ENCODE data around the gene SLC6A17.

SLC6A17 gene

GRCh38 chr1:110170766-110171733, 20.8 kb downstream of the SLC6A17 start:
- no peak overlapping the region for H3K4me3 ChIP-seq (ENCODE audit: low read depth, low read length)
- TF ChIP-seq CTCF (IDR thresholded peaks at IDR 0.05; ENCODE audit: borderline replicate concordance, insufficient read depth, low read depth, low read length), result no peak

DNA sequence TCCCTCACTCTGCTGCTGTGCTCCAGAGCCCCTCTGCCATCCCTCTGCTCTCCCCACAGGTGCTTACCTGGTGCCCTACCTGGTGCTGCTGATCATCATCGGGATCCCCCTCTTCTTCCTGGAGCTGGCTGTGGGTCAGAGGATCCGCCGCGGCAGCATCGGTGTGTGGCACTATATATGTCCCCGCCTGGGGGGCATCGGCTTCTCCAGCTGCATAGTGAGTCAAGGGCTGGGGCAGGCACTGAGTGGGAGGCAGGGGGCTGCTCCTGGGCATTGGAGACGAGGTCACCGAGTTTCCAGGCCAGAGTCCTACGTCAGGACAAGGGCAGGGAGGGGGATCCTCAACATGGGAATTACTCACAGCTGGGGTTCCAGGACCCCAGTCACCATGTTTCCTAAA, 21.7 kb downstream of the SLC6A17 start:
- no peak for TF ChIP-seq CTCF (IDR thresholded peaks at IDR 0.05; ENCODE audit: borderline replicate concordance, insufficient read depth, low read depth, low read length)
- H3K4me3 ChIP-seq (ENCODE audit: low read depth, low read length), result no peak overlapping the region

GRCh38 chr1:110173466-110174105, 23.3 kb downstream of the SLC6A17 start:
- H3K4me3 ChIP-seq (ENCODE audit: low read depth, low read length), result no peak overlapping the region
- no peak for TF ChIP-seq CTCF (IDR thresholded peaks at IDR 0.05; ENCODE audit: borderline replicate concordance, insufficient read depth, low read depth, low read length)

- H3K4me3 ChIP-seq (ENCODE audit: low read depth, low read length), result no peak overlapping the region
- TF ChIP-seq CTCF (IDR thresholded peaks at IDR 0.05; ENCODE audit: borderline replicate concordance, insufficient read depth, low read depth, low read length), result no peak
Observed at GRCh38 chr1:110174961-110175360, 24.7 kb downstream of the SLC6A17 start.

GRCh38 chr1:110176299-110176956, 26.1 kb downstream of the SLC6A17 start:
- no peak for TF ChIP-seq CTCF (IDR thresholded peaks at IDR 0.05; ENCODE audit: borderline replicate concordance, insufficient read depth, low read depth, low read length)
- H3K4me3 ChIP-seq (ENCODE audit: low read depth, low read length), result no peak overlapping the region

- no peak for TF ChIP-seq CTCF (IDR thresholded peaks at IDR 0.05; ENCODE audit: borderline replicate concordance, insufficient read depth, low read depth, low read length)
- no peak overlapping the region for H3K4me3 ChIP-seq (ENCODE audit: low read depth, low read length)
Observed at GRCh38 chr1:110177775-110178174, 27.5 kb downstream of the SLC6A17 start.
